SJCRH30 (cell line): ENCODE measurements around the gene MIA3. TPM values are rescaled to one million over a fixed set of nuclear protein-coding genes. Genes with fewer than 3 reads are reported as not detected.
"Not testable (repeated sequence)": the region's sequence is repeated elsewhere in the genome, so short reads cannot be mapped to it uniquely, and the experiment has no call there.

Experiments
- DNase-seq, 2 experiments: peaks; one replicate each; pipeline ENCODE4 v3.0.0-alpha.2; 2015 to 2020
- H3K27ac ChIP-seq: fragments of 250-450 bp; sonication (Bioruptor Pico); 2 replicates; pipeline ENCODE4 v1.5.1; 2020; ENCODE audit warnings: mild to moderate bottlenecking, moderate library complexity
- H3K27me3 ChIP-seq: fragments of 250-450 bp; sonication (Bioruptor Pico); 2 replicates; pipeline ENCODE4 v1.5.1; 2020; ENCODE audit warnings: mild to moderate bottlenecking, moderate library complexity
- H3K36me3 ChIP-seq: fragments of 250-450 bp; sonication (Bioruptor Pico); 2 replicates; pipeline ENCODE4 v1.5.1; 2020; ENCODE audit warnings: mild to moderate bottlenecking, moderate library complexity
- H3K4me1 ChIP-seq: fragments of 250-450 bp; sonication (Bioruptor Pico); 2 replicates; pipeline ENCODE4 v1.5.1; 2020; ENCODE audit warnings: mild to moderate bottlenecking, moderate library complexity
- H3K4me3 ChIP-seq: fragments of 250-450 bp; sonication (Bioruptor Pico); 2 replicates; pipeline ENCODE4 v1.5.1; 2020; ENCODE audit warnings: mild to moderate bottlenecking, moderate library complexity
- H3K9me3 ChIP-seq: fragments of 250-450 bp; sonication (Bioruptor Pico); replicated peaks from 2 replicates; pipeline ENCODE4 v1.5.1; 2020; ENCODE audit warnings: mild to moderate bottlenecking, moderate library complexity
- total RNA-seq: library from RNA; depleted of rRNA; stranded (reverse); fragments of >200 nt; shearing (Covaris generic); gene quantifications from 2 replicates; pipeline ENCODE4 v1.2.3, GENCODE V29; 2014

The MIA3 gene
- total RNA-seq, 1 experiment from 2014 or later, result 70.9 TPM

- H3K4me1 ChIP-seq, result no peaks in the 10 kb centered on the region
- H3K27me3 ChIP-seq, result no peaks in the 10 kb centered on the region; the same call in 1 of the 2 replicates
- no peak overlapping the region for H3K27ac ChIP-seq
- no peak for DNase-seq
- H3K9me3 ChIP-seq, result no peaks in the 10 kb centered on the region
- no peaks in the 10 kb centered on the region for H3K36me3 ChIP-seq
- H3K4me3 ChIP-seq, result no peak overlapping the region
Measured at GRCh38 chr1:222601257-222601656, 16.6 kb upstream of the MIA3 start.

- Histone ChIP-seq H3K4me3 (no peak overlapping the region), H3K9me3 (no peaks in the 10 kb centered on the region), H3K27ac (no peak overlapping the region), H3K36me3 (no peaks in the 10 kb centered on the region), H3K4me1 (no peaks in the 10 kb centered on the region), H3K27me3 (0 out of 2 replicates have a peak, but pooled peaks cover 3% of the 10 kb centered on the region)
- no peak for DNase-seq
Measured at GRCh38 chr1:222606757-222607156, 11.1 kb upstream of the MIA3 start.

- H3K4me1 ChIP-seq, H3K36me3 ChIP-seq, H3K27ac ChIP-seq: not testable (repeated sequence)
Measured at GRCh38 chr1:222609111-222609510, 8.8 kb upstream of the MIA3 start.

GRCh38 chr1:222610728-222611127 lies 7.2 kb upstream of the MIA3 start:
- Histone ChIP-seq H3K4me1 (no peaks in the 10 kb centered on the region), H3K9me3 (no peaks in the 10 kb centered on the region), H3K27me3 (0 out of 2 replicates have a peak, but pooled peaks cover 3% of the 10 kb centered on the region), H3K27ac (no peak overlapping the region), H3K36me3 (no peaks in the 10 kb centered on the region), H3K4me3 (no peak overlapping the region)
- no peak for DNase-seq

More at GRCh38 chr1:222609111-222609510, 8.8 kb upstream of the MIA3 start:
- DNase-seq, H3K4me3 ChIP-seq, H3K9me3 ChIP-seq, H3K27me3 ChIP-seq: not testable (repeated sequence)

- H3K9me3 ChIP-seq, result no peaks in the 10 kb centered on the region
- peaks cover 3% of the 10 kb centered on the region; the same call in 1 of the 2 replicates for H3K4me1 ChIP-seq
- H3K27ac ChIP-seq, result no peak overlapping the region
- 0 out of 2 replicates have a peak, but pooled peaks cover 3% of the 10 kb centered on the region for H3K27me3 ChIP-seq
- DNase-seq, result no peak
- H3K36me3 ChIP-seq, result no peaks in the 10 kb centered on the region
- no peak overlapping the region for H3K4me3 ChIP-seq
Measured at GRCh38 chr1:222613627-222614026, 4.3 kb upstream of the MIA3 start.

- H3K27ac ChIP-seq, result no peak overlapping the region
- peak in 1 of 2 experiments; percentile 6 for DNase-seq
- H3K4me1 ChIP-seq, result peaks cover 6% of the 10 kb centered on the region; the same call in 1 of the 2 replicates
- peaks cover 4% of the 10 kb centered on the region; the same call in 1 of the 2 replicates for H3K36me3 ChIP-seq
- no peaks in the 10 kb centered on the region for H3K27me3 ChIP-seq
- no peaks in the 10 kb centered on the region for H3K9me3 ChIP-seq
- H3K4me3 ChIP-seq, result no peak overlapping the region
Measured at GRCh38 chr1:222616525-222616924, 1.4 kb upstream of the MIA3 start.

GRCh38 chr1:222617367-222617951 lies 438 bp upstream of the MIA3 start:
- H3K9me3 ChIP-seq, result no peaks in the 10 kb centered on the region
- peaks cover 6% of the 10 kb centered on the region; the same call in 1 of the 2 replicates for H3K4me1 ChIP-seq
- H3K27me3 ChIP-seq, result no peaks in the 10 kb centered on the region
- H3K27ac ChIP-seq, result peak overlapping the region; percentile 51
- peaks cover 10% of the 10 kb centered on the region for H3K36me3 ChIP-seq
- peak; percentile 98 to 99 for DNase-seq
- peak overlapping the region; percentile 100 for H3K4me3 ChIP-seq

GRCh38 chr1:222618880-222619596 lies 1.1 kb downstream of the MIA3 start:
- peaks cover 6% of the 10 kb centered on the region; the same call in 1 of the 2 replicates for H3K4me1 ChIP-seq
- H3K9me3 ChIP-seq, result no peaks in the 10 kb centered on the region
- H3K27ac ChIP-seq, result no peak overlapping the region
- H3K27me3 ChIP-seq, result no peaks in the 10 kb centered on the region
- DNase-seq, result peak; percentile 45 to 62
- peak overlapping the region; percentile 100 for H3K4me3 ChIP-seq
- H3K36me3 ChIP-seq, result peaks cover 22% of the 10 kb centered on the region

GRCh38 chr1:222620566-222620965 lies 2.7 kb downstream of the MIA3 start:
- Histone ChIP-seq H3K36me3 (peaks cover 27% of the 10 kb centered on the region), H3K4me3 (no peak overlapping the region), H3K27me3 (no peaks in the 10 kb centered on the region), H3K9me3 (no peaks in the 10 kb centered on the region), H3K4me1 (peaks cover 6% of the 10 kb centered on the region; the same call in 1 of the 2 replicates), H3K27ac (no peak overlapping the region)
- DNase-seq, result no peak

GRCh38 chr1:222622765-222623164 lies 4.9 kb downstream of the MIA3 start:
- Histone ChIP-seq H3K9me3 (no peaks in the 10 kb centered on the region), H3K36me3 (peaks cover 42% of the 10 kb centered on the region), H3K4me3 (no peak overlapping the region), H3K27me3 (no peaks in the 10 kb centered on the region), H3K4me1 (0 out of 2 replicates have a peak, but pooled peaks cover 3% of the 10 kb centered on the region), H3K27ac (no peak overlapping the region)
- no peak for DNase-seq

- Histone ChIP-seq H3K4me3 (no peak overlapping the region), H3K36me3 (peaks cover 48% of the 10 kb centered on the region), H3K27ac (no peak overlapping the region), H3K27me3 (no peaks in the 10 kb centered on the region), H3K4me1 (0 out of 2 replicates have a peak, but pooled peaks cover 3% of the 10 kb centered on the region), H3K9me3 (no peaks in the 10 kb centered on the region)
- no peak for DNase-seq
Measured at GRCh38 chr1:222623458-222623857, 5.6 kb downstream of the MIA3 start.

- Histone ChIP-seq H3K36me3 (peaks cover 51% of the 10 kb centered on the region), H3K9me3 (no peaks in the 10 kb centered on the region), H3K4me1 (0 out of 2 replicates have a peak, but pooled peaks cover 3% of the 10 kb centered on the region)
Measured at GRCh38 chr1:222624214-222624613, 6.3 kb downstream of the MIA3 start.

GRCh38 chr1:222627232-222627631 lies 9.3 kb downstream of the MIA3 start:
- Histone ChIP-seq H3K36me3 (peaks cover 56% of the 10 kb centered on the region), H3K4me1 (no peaks in the 10 kb centered on the region), H3K4me3 (no peak overlapping the region), H3K27ac (no peak overlapping the region), H3K9me3 (no peaks in the 10 kb centered on the region), H3K27me3 (no peaks in the 10 kb centered on the region)
- no peak for DNase-seq

More at GRCh38 chr1:222624214-222624613, 6.3 kb downstream of the MIA3 start:
- Histone ChIP-seq H3K27ac (no peak overlapping the region), H3K4me3 (no peak overlapping the region), H3K27me3 (no peaks in the 10 kb centered on the region)
- DNase-seq, result no peak

- Histone ChIP-seq H3K4me1 (no peaks in the 10 kb centered on the region), H3K27me3 (no peaks in the 10 kb centered on the region), H3K36me3 (peaks cover 52% of the 10 kb centered on the region), H3K4me3 (no peak overlapping the region), H3K9me3 (no peaks in the 10 kb centered on the region), H3K27ac (no peak overlapping the region)
- DNase-seq, result no peak
Measured at GRCh38 chr1:222629921-222630535, 12.1 kb downstream of the MIA3 start.
